Right kidney (tissue), 1 donor: ENCODE results near the gene JAZF1.
"Not testable (repeated sequence)": the region's sequence is repeated elsewhere in the genome, so short reads cannot be mapped to it uniquely, and the experiment has no call there.

ENCODE experiments used
- DNase-seq: peaks from one replicate; pipeline ENCODE4 v3.0.0-alpha.2; 2016

The JAZF1 gene

DNA sequence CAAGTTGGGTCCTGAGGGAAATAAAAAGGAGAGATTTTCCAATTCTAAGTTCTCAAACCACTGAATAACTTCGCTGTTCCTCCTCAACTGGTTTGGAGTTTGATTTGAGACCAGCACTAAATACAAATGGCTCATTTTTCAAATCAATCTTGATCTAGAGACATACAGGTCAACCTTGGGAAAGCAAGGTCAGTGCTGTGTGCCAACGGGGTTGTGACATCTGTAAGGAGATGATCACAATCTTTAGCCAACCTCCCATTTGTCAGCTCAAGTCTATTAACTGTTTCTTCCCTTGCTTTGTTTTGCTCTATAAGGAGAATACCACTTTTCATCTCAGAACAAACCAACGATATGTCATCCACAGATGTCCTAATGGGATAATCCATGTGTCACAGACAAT, 309.5 kb downstream of the JAZF1 start:
- DNase-seq = no peak

DNA sequence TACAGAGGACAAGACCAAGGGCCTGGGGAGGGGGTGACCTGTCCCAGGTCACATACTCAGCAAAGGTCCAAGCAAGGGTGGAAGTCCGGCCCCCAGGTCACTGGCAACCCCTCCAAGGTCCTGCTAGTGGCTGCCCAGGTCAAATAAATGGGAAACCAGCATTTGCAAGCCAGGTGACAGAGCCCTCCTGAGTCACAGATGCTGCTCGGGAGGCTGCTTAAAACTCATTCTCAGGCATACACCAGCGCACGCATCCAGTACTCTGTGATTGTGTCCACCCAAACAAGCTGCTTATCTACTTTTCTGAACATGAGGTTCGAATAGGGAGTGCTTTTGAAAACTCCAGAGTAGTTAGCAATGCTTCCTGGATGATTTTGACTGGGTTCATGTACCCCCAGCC, 310.0 kb downstream of the JAZF1 start:
- DNase-seq = no peak

GRCh38 chr7:27869056-27869455, 311.5 kb downstream of the JAZF1 start:
- no peak for DNase-seq

GRCh38 chr7:27868131-27868550, 312.5 kb downstream of the JAZF1 start:
- no peak for DNase-seq

DNA sequence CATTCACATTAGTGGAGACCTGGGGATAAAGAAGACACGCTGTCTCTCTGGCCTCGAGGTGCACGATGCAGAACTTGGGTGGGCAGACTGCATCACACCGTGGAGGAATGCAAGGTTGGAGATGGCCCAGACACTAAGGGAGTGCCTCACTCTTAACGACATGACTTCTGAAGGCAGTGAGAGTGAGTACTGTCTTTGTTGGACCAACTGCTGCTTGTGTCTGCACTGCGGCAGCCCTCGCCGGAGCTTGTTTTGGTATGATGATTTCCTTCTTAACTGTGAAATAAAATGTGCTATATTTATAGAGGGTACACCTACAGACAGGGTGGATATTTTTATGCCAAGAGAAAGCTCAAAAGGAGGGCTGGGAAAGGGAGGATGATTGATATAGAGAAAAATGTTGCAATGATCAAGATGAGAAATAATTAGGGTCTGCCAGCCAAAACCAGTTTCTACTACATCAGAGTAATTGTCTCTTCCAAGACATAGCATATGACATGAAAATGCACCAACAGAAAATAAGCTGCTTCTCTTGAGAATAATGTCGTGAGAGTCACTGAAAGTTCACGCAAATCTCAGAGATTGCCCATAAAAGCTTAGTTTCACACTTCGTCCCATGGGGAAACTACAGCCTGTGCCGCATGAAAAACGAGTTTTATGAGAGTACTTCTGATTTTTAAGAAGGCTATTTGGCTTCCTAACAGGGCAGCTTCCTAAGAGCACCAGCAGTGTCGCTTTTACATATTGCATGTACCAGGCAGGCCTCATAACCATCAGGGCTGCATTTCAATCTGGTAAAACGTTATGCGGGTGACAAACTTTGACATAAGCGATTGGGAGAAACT, 313.5 kb downstream of the JAZF1 start:
- no peak for DNase-seq

DNA sequence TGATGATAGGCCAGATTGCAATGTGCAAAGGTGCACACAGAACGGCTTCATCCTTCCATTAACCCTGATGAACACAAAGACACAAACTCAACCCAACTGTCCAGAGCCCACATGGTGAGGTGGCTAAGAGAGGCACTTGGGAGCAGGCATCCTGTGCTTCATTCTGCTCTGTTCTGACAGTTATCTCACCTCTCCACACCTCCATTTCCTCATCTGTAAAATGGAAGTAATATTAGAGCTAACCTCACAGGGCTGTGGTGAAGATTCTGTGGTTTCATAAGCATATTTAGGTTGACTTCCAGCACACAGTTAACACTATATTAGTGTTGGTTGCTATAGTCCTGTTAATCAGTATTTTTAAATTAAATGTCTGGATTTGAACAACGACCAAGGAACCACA, 314.3 kb downstream of the JAZF1 start:
- no peak for DNase-seq

- DNase-seq = no peak
Observed at GRCh38 chr7:27863880-27864279, 316.7 kb downstream of the JAZF1 start.

- DNase-seq = no peak
Observed at GRCh38 chr7:27861747-27862146, 318.8 kb downstream of the JAZF1 start.

DNA sequence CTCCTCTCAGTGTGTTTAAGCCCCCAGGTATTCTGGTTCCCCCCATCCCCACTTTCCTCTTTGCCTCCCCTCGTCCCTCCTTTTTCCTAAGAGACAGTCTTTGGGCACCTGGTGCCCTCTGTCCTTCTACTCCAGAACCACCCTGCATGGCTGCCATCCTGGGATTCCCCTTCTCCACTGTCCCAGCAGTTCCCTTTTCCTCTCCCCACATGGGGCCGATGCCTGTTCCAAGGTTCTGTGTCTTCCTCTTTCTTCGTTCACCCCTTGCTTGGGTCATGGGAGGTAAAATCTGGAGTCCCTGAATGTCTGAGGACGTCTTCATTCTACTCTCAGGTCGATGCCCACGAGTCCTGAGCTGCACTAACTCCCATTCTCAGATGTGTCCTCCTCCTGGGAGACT, 319.8 kb downstream of the JAZF1 start:
- no peak for DNase-seq

DNA sequence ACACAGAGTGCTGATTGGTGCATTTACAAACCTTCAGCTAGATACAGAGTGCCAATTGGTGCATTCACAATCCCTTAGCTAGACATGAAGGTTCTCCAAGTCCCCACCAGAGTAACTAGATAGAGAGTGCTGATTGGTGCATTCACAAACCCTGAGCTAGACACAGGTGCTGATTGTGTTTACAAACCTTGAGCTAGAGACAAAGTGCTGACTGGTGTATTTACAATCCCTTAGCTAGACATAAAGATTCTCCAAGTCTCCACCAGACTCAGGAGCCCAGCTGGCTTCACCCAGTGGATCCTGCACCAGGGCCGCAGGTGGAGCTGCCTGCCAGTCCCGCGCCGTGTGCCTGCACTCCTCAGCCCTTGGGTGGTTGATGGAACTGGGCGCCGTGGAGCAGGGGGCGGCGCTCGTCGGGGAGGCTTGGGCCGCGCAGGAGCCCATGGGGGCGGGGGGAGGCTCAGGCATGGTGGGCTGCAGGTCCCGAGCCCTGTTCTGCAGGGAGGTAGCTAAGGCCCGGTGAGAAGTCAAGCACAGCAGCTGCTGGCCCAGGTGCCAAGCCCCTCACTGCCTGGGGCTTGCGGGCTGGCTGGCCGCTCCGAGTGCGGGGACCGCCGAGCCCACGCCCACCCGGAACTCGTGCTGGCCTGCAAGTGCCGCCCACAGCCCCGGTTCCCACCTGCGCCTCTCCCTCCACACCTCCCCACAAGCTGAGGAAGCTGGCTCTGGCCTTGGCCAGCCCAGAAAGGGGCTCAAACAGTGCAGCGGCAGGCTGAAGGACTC, 323.7 kb downstream of the JAZF1 start:
- DNase-seq = not testable (repeated sequence)

GRCh38 chr7:27850531-27850930, 330.1 kb downstream of the JAZF1 start:
- DNase-seq = no peak

GRCh38 chr7:27846388-27846787, 334.2 kb downstream of the JAZF1 start:
- no peak for DNase-seq

GRCh38 chr7:27843584-27844305, 336.9 kb downstream of the JAZF1 start:
- no peak for DNase-seq

DNA sequence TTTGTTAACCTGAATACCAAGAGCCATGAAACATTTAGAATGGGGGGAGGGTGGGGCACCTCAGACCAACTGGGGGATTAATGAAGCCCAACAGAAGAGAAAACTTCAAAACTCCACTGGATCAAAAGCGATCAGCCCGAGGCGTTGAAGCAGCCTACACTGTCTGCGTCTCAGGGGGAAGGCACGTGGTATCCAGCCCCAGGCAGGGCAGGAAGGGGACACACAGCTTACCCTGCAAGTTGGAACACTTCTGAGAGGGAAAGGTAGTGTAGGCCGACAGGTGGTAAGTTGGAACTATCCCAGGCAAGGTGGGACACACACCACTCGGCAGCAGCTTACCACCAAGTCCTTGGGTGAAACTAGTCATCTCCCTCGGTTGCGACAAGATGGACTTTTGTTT, 337.7 kb downstream of the JAZF1 start:
- no peak for DNase-seq

DNA sequence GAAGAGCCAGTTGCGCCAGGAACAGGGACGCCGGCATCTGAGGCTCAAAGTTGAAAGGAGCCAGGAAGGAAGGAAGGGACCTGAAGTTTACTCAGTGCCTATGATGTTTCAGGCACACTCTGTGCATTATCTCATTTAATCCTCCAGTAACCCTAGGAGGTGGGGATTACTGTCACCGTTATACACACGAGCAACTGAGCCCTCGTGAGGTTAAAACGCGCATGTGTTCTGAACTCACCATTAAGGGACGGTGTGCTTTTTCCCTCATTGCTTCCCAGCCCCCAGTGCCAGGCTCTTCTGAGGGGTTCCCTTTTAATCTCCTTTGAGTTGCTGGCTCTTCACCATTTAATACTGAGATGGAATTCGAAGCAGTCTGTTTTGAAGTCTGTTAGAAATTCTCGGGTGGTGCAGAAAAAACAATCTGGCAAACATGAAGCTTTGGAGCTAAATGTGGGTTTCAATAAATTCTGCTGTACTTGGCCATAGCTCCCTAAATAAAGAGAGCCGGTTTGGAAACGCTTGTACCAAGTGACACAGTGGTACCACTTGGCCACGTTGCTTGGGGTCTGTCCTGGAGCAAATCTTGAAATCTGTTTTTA, 338.4 kb downstream of the JAZF1 start:
- no peak for DNase-seq

- no peak for DNase-seq
Observed at GRCh38 chr7:27840760-27841364, 339.7 kb downstream of the JAZF1 start.

DNA sequence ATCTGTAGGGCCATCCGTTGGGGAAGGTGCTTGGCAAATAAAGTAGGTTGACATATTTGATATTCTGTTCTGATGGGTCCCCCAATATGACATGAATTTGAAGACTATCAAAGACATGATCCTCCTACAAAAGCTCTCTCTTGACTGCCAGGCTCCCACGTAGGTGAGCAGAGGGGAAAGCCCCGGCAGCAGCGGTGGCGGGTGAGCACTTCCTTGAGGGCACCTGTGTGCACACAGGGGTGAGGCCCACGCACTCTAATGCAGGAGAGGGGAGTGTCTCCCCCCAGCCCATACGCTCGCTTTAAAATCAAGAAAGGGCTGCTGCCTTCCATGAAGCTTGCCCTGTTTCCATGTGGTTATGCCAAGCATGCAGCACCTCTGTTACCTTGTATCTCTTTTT, 340.3 kb downstream of the JAZF1 start:
- DNase-seq = no peak

DNA sequence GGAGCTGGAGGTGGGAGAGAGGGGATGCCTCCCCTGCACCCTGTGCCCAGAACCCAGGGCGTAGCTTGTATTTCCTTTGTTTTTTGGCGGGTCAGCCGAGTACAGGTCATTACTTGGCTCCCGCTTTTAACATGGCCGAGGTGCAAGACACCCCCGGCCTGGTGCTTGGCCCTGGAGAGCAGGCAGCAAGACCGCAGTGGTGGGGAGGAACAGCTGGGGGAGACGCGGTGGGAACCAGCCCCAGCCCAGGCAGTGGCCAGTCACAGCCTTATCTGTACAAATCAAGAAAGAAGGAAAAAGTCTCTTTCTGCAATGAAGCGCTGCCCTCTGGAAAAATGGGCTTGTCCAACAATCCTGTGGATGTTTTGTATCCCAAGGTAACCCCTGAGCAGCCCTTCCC, 341.5 kb downstream of the JAZF1 start:
- no peak for DNase-seq

DNA sequence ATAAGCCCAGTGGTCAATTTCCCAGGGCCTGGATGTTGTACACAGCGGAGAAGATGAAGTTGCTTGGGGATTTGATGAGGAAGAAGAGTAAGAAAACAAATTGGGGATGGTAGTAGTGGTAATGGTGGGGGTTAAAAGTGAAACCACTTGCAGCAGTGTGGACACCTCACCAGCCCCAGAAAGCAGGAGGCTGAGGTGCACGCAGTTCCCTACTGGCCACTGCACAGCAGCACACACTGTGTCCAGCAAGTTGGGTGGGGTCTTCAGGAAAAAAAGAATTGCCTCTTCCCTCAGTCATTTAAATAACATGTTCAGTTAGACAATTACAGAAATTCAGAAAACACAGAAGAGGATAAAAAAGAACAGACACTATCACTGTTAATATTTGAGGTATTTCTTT, 344.1 kb downstream of the JAZF1 start:
- DNase-seq = no peak

DNA sequence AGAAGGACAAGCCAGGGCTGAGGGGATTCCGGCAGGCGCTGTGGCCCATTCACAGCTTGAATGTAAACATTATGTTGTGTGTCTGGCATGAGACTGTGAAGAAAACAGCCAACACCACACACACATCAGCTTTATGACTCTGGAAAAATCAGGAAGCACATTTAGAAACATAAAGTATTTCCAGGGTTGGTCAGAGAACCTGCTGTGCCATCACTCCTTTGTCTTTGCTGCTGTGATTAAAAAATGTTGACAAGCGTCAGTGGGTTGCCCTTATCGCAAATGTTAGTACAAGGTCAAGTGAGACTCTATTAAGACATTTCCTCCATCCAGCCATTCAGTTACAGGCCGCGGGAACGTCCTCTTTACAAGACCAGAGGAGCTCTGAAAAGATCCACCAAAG, 345.2 kb downstream of the JAZF1 start:
- no peak for DNase-seq

GRCh38 chr7:27834179-27834921, 346.2 kb downstream of the JAZF1 start:
- DNase-seq = no peak

- no peak for DNase-seq
Observed at GRCh38 chr7:27826357-27826756, 354.2 kb downstream of the JAZF1 start.
